Immature natural killer cell (primary cell): ENCODE measurements around the gene PITPNC1. TPM values are rescaled to one million over a fixed set of nuclear protein-coding genes. Genes with fewer than 3 reads are reported as not detected.

Experiments
- DNase-seq, 3 donors: peaks; one replicate each; pipeline ENCODE4 v3.0.0; 2022; ENCODE audit warnings: mixed read lengths in 1 of 3
- H3K27ac Mint-ChIP-seq, 6 donors: one replicate each; pipeline ENCODE4 v1.8.0; 2020; ENCODE audit warnings: mixed read lengths in 6 of 6, mild to moderate bottlenecking in 5 of 6, inconsistent platforms in 4 of 6, moderate library complexity in 3 of 6
- H3K27me3 Mint-ChIP-seq, 3 donors: one replicate each; pipeline ENCODE4 v1.8.0; 2020 to 2021; ENCODE audit warnings: low read depth in 3 of 3, mild to moderate bottlenecking in 3 of 3, mixed read lengths in 3 of 3, moderate library complexity in 3 of 3, inconsistent platforms in 1 of 3
- H3K36me3 Mint-ChIP-seq, 3 donors: one replicate each; pipeline ENCODE4 v1.8.0; 2020; ENCODE audit warnings: mixed read lengths in 3 of 3, inconsistent platforms in 2 of 3, mild to moderate bottlenecking in 2 of 3
- H3K4me1 Mint-ChIP-seq, 2 donors: one replicate each; pipeline ENCODE4 v1.8.0; 2020; ENCODE audit warnings: inconsistent platforms in 2 of 2, mild to moderate bottlenecking in 2 of 2, mixed read lengths in 2 of 2, moderate library complexity in 1 of 2
- H3K4me3 Mint-ChIP-seq, 5 donors: one replicate each; pipeline ENCODE4 v1.8.0; 2020; ENCODE audit warnings: mild to moderate bottlenecking in 5 of 5, mixed read lengths in 5 of 5, inconsistent platforms in 3 of 5, moderate library complexity in 3 of 5
- H3K9me3 Mint-ChIP-seq, 6 donors: one replicate each; pipeline ENCODE4 v1.8.0; 2020; ENCODE audit warnings: mild to moderate bottlenecking in 6 of 6, mixed read lengths in 6 of 6, inconsistent platforms in 4 of 6, moderate library complexity in 3 of 6
- polyA plus RNA-seq, 3 donors: library from polyadenylated mRNA; unstranded; fragments of 300-500 nt; fragmentation: Illumina TruSeq; gene quantifications; one replicate each; pipeline ENCODE4 v1.2.3, GENCODE V29; 2021

Gene PITPNC1
- polyA plus RNA-seq, 3 donors from 2014 or later, result 119 to 155 (median 150) TPM

- Mint-ChIP-seq H3K9me3 (no peaks in the 10 kb centered on the region), H3K4me3 (no peak overlapping the region), H3K27ac (peak overlapping the region in 2 of 6 donors; percentile 44 to 57), H3K36me3 (peaks cover 0 to 9% (median 4%) of the 10 kb centered on the region in 3 donors), H3K4me1 (peaks cover 19 to 36% of the 10 kb centered on the region in 2 donors), H3K27me3 (peaks cover 0 to 7% (median 2%) of the 10 kb centered on the region in 3 donors)
- DNase-seq, result no peak
Measured at GRCh38 chr17:67605256-67605912, 228.3 kb downstream of the PITPNC1 start.

- DNase-seq, result no peak
- Mint-ChIP-seq H3K4me3 (no peak overlapping the region), H3K4me1 (peaks cover 17 to 28% of the 10 kb centered on the region in 2 donors), H3K27me3 (peaks cover 0 to 7% (median 2%) of the 10 kb centered on the region in 3 donors), H3K9me3 (no peaks in the 10 kb centered on the region), H3K36me3 (peaks cover 0 to 6% (median 4%) of the 10 kb centered on the region in 3 donors), H3K27ac (peak overlapping the region in 4 of 6 donors; percentile 29 to 79 (median 47))
Measured at GRCh38 chr17:67606471-67606870, 229.4 kb downstream of the PITPNC1 start.

- Mint-ChIP-seq H3K4me3 (no peak overlapping the region), H3K27ac (peak overlapping the region in 5 of 6 donors; percentile 2 to 79 (median 69)), H3K36me3 (peaks cover 0 to 6% (median 4%) of the 10 kb centered on the region in 3 donors), H3K4me1 (peaks cover 15 to 26% of the 10 kb centered on the region in 2 donors), H3K27me3 (peaks cover 0 to 5% (median 0%) of the 10 kb centered on the region in 3 donors), H3K9me3 (no peaks in the 10 kb centered on the region)
- no peak for DNase-seq
Measured at GRCh38 chr17:67606896-67607604, 230.0 kb downstream of the PITPNC1 start.

GRCh38 chr17:67610061-67610460 is 233.0 kb downstream of the PITPNC1 start:
- Mint-ChIP-seq H3K9me3 (no peaks in the 10 kb centered on the region), H3K27ac (peak overlapping the region in 1 of 6 donors; percentile 46), H3K36me3 (peaks cover 0 to 6% (median 4%) of the 10 kb centered on the region in 3 donors), H3K27me3 (peaks cover 0 to 9% (median 7%) of the 10 kb centered on the region in 3 donors), H3K4me3 (no peak overlapping the region), H3K4me1 (peaks cover 11 to 28% of the 10 kb centered on the region in 2 donors)
- no peak for DNase-seq

GRCh38 chr17:67613961-67614360 is 236.9 kb downstream of the PITPNC1 start:
- H3K27ac Mint-ChIP-seq, result no peak overlapping the region
- no peaks in the 10 kb centered on the region for H3K9me3 Mint-ChIP-seq
- H3K27me3 Mint-ChIP-seq, result peaks cover 0 to 10% (median 8%) of the 10 kb centered on the region in 3 donors
- H3K4me3 Mint-ChIP-seq, result no peak overlapping the region
- peaks cover 0 to 6% (median 4%) of the 10 kb centered on the region in 3 donors for H3K36me3 Mint-ChIP-seq
- H3K4me1 Mint-ChIP-seq, result peaks cover 14 to 36% of the 10 kb centered on the region in 2 donors
- no peak for DNase-seq

- DNase-seq, result no peak
- Mint-ChIP-seq H3K4me3 (no peak overlapping the region), H3K27ac (peak overlapping the region in 1 of 6 donors; percentile 27), H3K36me3 (peaks cover 0 to 1% (median 0%) of the 10 kb centered on the region in 3 donors), H3K4me1 (peaks cover 14 to 36% of the 10 kb centered on the region in 2 donors), H3K9me3 (no peaks in the 10 kb centered on the region), H3K27me3 (peaks cover 0 to 8% (median 8%) of the 10 kb centered on the region in 3 donors)
Measured at GRCh38 chr17:67615011-67615561, 238.0 kb downstream of the PITPNC1 start.

- Mint-ChIP-seq H3K27ac (peak overlapping the region in 1 of 6 donors; percentile 57), H3K4me3 (no peak overlapping the region), H3K4me1 (peaks cover 14 to 36% of the 10 kb centered on the region in 2 donors), H3K9me3 (no peaks in the 10 kb centered on the region), H3K36me3 (no peaks in the 10 kb centered on the region), H3K27me3 (peaks cover 0 to 8% (median 8%) of the 10 kb centered on the region in 3 donors)
- DNase-seq, result no peak
Measured at GRCh38 chr17:67615736-67616135, 238.7 kb downstream of the PITPNC1 start.

- DNase-seq, result no peak
- Mint-ChIP-seq H3K9me3 (no peaks in the 10 kb centered on the region), H3K36me3 (no peaks in the 10 kb centered on the region), H3K27ac (peak overlapping the region in 4 of 6 donors; percentile 22 to 81 (median 66)), H3K4me3 (no peak overlapping the region), H3K4me1 (peaks cover 8 to 29% of the 10 kb centered on the region in 2 donors), H3K27me3 (peaks cover 0 to 8% (median 7%) of the 10 kb centered on the region in 3 donors)
Measured at GRCh38 chr17:67617304-67617899, 240.3 kb downstream of the PITPNC1 start.

GRCh38 chr17:67619555-67619954 is 242.5 kb downstream of the PITPNC1 start:
- H3K36me3 Mint-ChIP-seq, result no peaks in the 10 kb centered on the region
- peaks cover 0 to 3% (median 2%) of the 10 kb centered on the region in 3 donors for H3K27me3 Mint-ChIP-seq
- no peaks in the 10 kb centered on the region for H3K9me3 Mint-ChIP-seq
- peak overlapping the region in 5 of 6 donors; percentile 37 to 63 (median 51) for H3K27ac Mint-ChIP-seq
- no peak overlapping the region for H3K4me3 Mint-ChIP-seq
- no peak for DNase-seq
- peaks cover 9 to 20% of the 10 kb centered on the region in 2 donors for H3K4me1 Mint-ChIP-seq

GRCh38 chr17:67620088-67620487 is 243.0 kb downstream of the PITPNC1 start:
- Mint-ChIP-seq H3K4me1 (peaks cover 9 to 20% of the 10 kb centered on the region in 2 donors), H3K9me3 (no peaks in the 10 kb centered on the region), H3K27ac (peak overlapping the region in 5 of 6 donors; percentile 29 to 63 (median 51)), H3K36me3 (no peaks in the 10 kb centered on the region), H3K27me3 (peaks cover 0 to 3% (median 2%) of the 10 kb centered on the region in 3 donors), H3K4me3 (no peak overlapping the region)
- DNase-seq, result no peak

- no peaks in the 10 kb centered on the region for H3K9me3 Mint-ChIP-seq
- no peaks in the 10 kb centered on the region for H3K36me3 Mint-ChIP-seq
- DNase-seq, result no peak
- peaks cover 7 to 20% of the 10 kb centered on the region in 2 donors for H3K4me1 Mint-ChIP-seq
- H3K27me3 Mint-ChIP-seq, result peaks cover 1 to 6% (median 2%) of the 10 kb centered on the region in 3 donors
- no peak overlapping the region for H3K4me3 Mint-ChIP-seq
- peak overlapping the region in 4 of 6 donors; percentile 12 to 60 (median 29) for H3K27ac Mint-ChIP-seq
Measured at GRCh38 chr17:67620636-67621035, 243.6 kb downstream of the PITPNC1 start.

- Mint-ChIP-seq H3K4me1 (peaks cover 14 to 17% of the 10 kb centered on the region in 2 donors), H3K36me3 (peaks cover 0 to 2% (median 0%) of the 10 kb centered on the region in 3 donors), H3K27ac (peak overlapping the region in 2 of 6 donors; percentile 57 to 60), H3K27me3 (peaks cover 1 to 7% (median 3%) of the 10 kb centered on the region in 3 donors), H3K4me3 (no peak overlapping the region), H3K9me3 (no peaks in the 10 kb centered on the region)
- DNase-seq, result no peak
Measured at GRCh38 chr17:67623767-67624166, 246.7 kb downstream of the PITPNC1 start.

GRCh38 chr17:67624886-67625656 is 248.0 kb downstream of the PITPNC1 start:
- H3K9me3 Mint-ChIP-seq, result no peaks in the 10 kb centered on the region
- peak overlapping the region in 4 of 6 donors; percentile 6 to 71 (median 64) for H3K27ac Mint-ChIP-seq
- peaks cover 0 to 2% (median 0%) of the 10 kb centered on the region in 3 donors for H3K36me3 Mint-ChIP-seq
- peaks cover 21% of the 10 kb centered on the region in 2 donors for H3K4me1 Mint-ChIP-seq
- H3K27me3 Mint-ChIP-seq, result peaks cover 1 to 6% (median 3%) of the 10 kb centered on the region in 3 donors
- H3K4me3 Mint-ChIP-seq, result no peak overlapping the region
- no peak for DNase-seq
